ENCODE measurements around the gene NCKAP1. TPM values are rescaled to one million over a fixed set of nuclear protein-coding genes. Genes with fewer than 3 reads are reported as not detected.

The NCKAP1 gene
- total RNA-seq, 1 donor from 2014 or later, result 116 TPM

GRCh38 chr2:182904844-182905243 lies 133.4 kb downstream of the NCKAP1 start:
- H3K27me3 Mint-ChIP-seq (ENCODE audit: unreplicated experiment), result no peaks in the 10 kb centered on the region
- no peak for TF ChIP-seq CTCF (IDR thresholded peaks at IDR 0.05; ENCODE audit: partially characterized antibody, unreplicated experiment)
- no peaks in the 10 kb centered on the region for H3K36me3 Mint-ChIP-seq (ENCODE audit: unreplicated experiment)
- H3K4me1 Mint-ChIP-seq (ENCODE audit: low read depth, unreplicated experiment), result peaks cover 2% of the 10 kb centered on the region
- H3K4me3 Mint-ChIP-seq (ENCODE audit: unreplicated experiment), result no peak overlapping the region
- H3K9me3 Mint-ChIP-seq (ENCODE audit: unreplicated experiment), result no peaks in the 10 kb centered on the region
- no peak overlapping the region for H3K27ac Mint-ChIP-seq (ENCODE audit: unreplicated experiment)
- DNase-seq, result no peak

GRCh38 chr2:182903566-182903965 lies 134.7 kb downstream of the NCKAP1 start:
- H3K27me3 Mint-ChIP-seq (ENCODE audit: unreplicated experiment), result no peaks in the 10 kb centered on the region
- H3K9me3 Mint-ChIP-seq (ENCODE audit: unreplicated experiment), result no peaks in the 10 kb centered on the region
- H3K4me3 Mint-ChIP-seq (ENCODE audit: unreplicated experiment), result no peak overlapping the region
- peaks cover 2% of the 10 kb centered on the region for H3K4me1 Mint-ChIP-seq (ENCODE audit: low read depth, unreplicated experiment)
- no peak for TF ChIP-seq CTCF (IDR thresholded peaks at IDR 0.05; ENCODE audit: partially characterized antibody, unreplicated experiment)
- no peak for DNase-seq
- no peak overlapping the region for H3K27ac Mint-ChIP-seq (ENCODE audit: unreplicated experiment)
- no peaks in the 10 kb centered on the region for H3K36me3 Mint-ChIP-seq (ENCODE audit: unreplicated experiment)

- Mint-ChIP-seq H3K27me3 (ENCODE audit: unreplicated experiment) (no peaks in the 10 kb centered on the region), H3K4me3 (ENCODE audit: unreplicated experiment) (no peak overlapping the region), H3K27ac (ENCODE audit: unreplicated experiment) (no peak overlapping the region), H3K9me3 (ENCODE audit: unreplicated experiment) (peaks cover 5% of the 10 kb centered on the region), H3K4me1 (ENCODE audit: low read depth, unreplicated experiment) (peaks cover 8% of the 10 kb centered on the region), H3K36me3 (ENCODE audit: unreplicated experiment) (no peaks in the 10 kb centered on the region)
- no peak for TF ChIP-seq CTCF (IDR thresholded peaks at IDR 0.05; ENCODE audit: partially characterized antibody, unreplicated experiment)
- no peak for DNase-seq
Measured at GRCh38 chr2:182901748-182902147, 136.5 kb downstream of the NCKAP1 start.

GRCh38 chr2:182898718-182899117 lies 139.5 kb downstream of the NCKAP1 start:
- TF ChIP-seq CTCF (IDR thresholded peaks at IDR 0.05; ENCODE audit: partially characterized antibody, unreplicated experiment), result no peak
- no peaks in the 10 kb centered on the region for H3K27me3 Mint-ChIP-seq (ENCODE audit: unreplicated experiment)
- no peak overlapping the region for H3K4me3 Mint-ChIP-seq (ENCODE audit: unreplicated experiment)
- H3K4me1 Mint-ChIP-seq (ENCODE audit: low read depth, unreplicated experiment), result peaks cover 11% of the 10 kb centered on the region
- H3K27ac Mint-ChIP-seq (ENCODE audit: unreplicated experiment), result no peak overlapping the region
- no peaks in the 10 kb centered on the region for H3K36me3 Mint-ChIP-seq (ENCODE audit: unreplicated experiment)
- no peak for DNase-seq
- H3K9me3 Mint-ChIP-seq (ENCODE audit: unreplicated experiment), result peaks cover 7% of the 10 kb centered on the region

GRCh38 chr2:182897137-182897536 lies 141.1 kb downstream of the NCKAP1 start:
- TF ChIP-seq CTCF (IDR thresholded peaks at IDR 0.05; ENCODE audit: partially characterized antibody, unreplicated experiment), result no peak
- DNase-seq, result no peak
- peaks cover 7% of the 10 kb centered on the region for H3K9me3 Mint-ChIP-seq (ENCODE audit: unreplicated experiment)
- H3K27ac Mint-ChIP-seq (ENCODE audit: unreplicated experiment), result peak overlapping the region; percentile 69
- no peaks in the 10 kb centered on the region for H3K27me3 Mint-ChIP-seq (ENCODE audit: unreplicated experiment)
- peaks cover 11% of the 10 kb centered on the region for H3K4me1 Mint-ChIP-seq (ENCODE audit: low read depth, unreplicated experiment)
- no peaks in the 10 kb centered on the region for H3K36me3 Mint-ChIP-seq (ENCODE audit: unreplicated experiment)
- H3K4me3 Mint-ChIP-seq (ENCODE audit: unreplicated experiment), result no peak overlapping the region
